PC-3 (cell line): ENCODE data around the gene LILRB2. TPM values are rescaled to one million over a fixed set of nuclear protein-coding genes. Genes with fewer than 3 reads are reported as not detected.

Experiments
- ATAC-seq: fragments of 200-7000 bp; cut with Tn5 transposase; 2 replicates; pipeline ENCODE4 v1.9.1; 2020; ENCODE audit warnings: mild to moderate bottlenecking, moderate library complexity
- BruUV-seq: library from RNA; stranded (reverse); fragments of 400-500 nt; replicated peaks from 2 replicates; lab custom pipeline; 2021; lab: Mats Ljungman, UMichigan
- CTCF ChIA-PET: fragments of 300-600 bp; sonication (Branson Sonifier 250); formaldehyde crosslinking; loops from one replicate; lab custom pipeline; 2022; ENCODE audit warnings: antibody characterized with exemption; lab: Charles Lee
- POLR2A ChIA-PET: fragments of 300-600 bp; sonication (Branson Sonifier 250); formaldehyde crosslinking; loops from one replicate; lab custom pipeline; 2022; ENCODE audit warnings: antibody characterized with exemption; ENCODE audit not compliant: unreplicated experiment; lab: Charles Lee
- DNase-seq: peaks from one replicate; pipeline ENCODE4 v3.0.0-alpha.2; 2015
- H2AFZ ChIP-seq: fragments of 300-600 bp; sonication (generic); 2 replicates; pipeline ENCODE4 v1.6.0; 2016; ENCODE audit warnings: antibody characterized with exemption, low read length
- H3F3A ChIP-seq: fragments of 300-600 bp; sonication (generic); one replicate; pipeline ENCODE4 v1.6.0; 2017; ENCODE audit warnings: antibody characterized with exemption, low read length, control low read depth, mild to moderate bottlenecking; ENCODE audit not compliant: unreplicated experiment
- H3K27ac ChIP-seq: fragments of 300-600 bp; sonication (generic); 2 replicates; pipeline ENCODE4 v1.5.1; 2016; ENCODE audit warnings: mild to moderate bottlenecking, low read length
- H3K27me3 ChIP-seq: fragments of 300-600 bp; sonication (generic); 2 replicates; pipeline ENCODE4 v1.6.1; 2016; ENCODE audit warnings: low read length, mixed read lengths
- H3K36me3 ChIP-seq: fragments of 300-600 bp; sonication (generic); 2 replicates; pipeline ENCODE4 v1.6.1; 2016; ENCODE audit warnings: low read depth, mixed run types, low read length, mixed read lengths
- H3K4me1 ChIP-seq: fragments of 300-600 bp; sonication (generic); 2 replicates; pipeline ENCODE4 v1.5.1; 2016; ENCODE audit warnings: low read length; ENCODE audit not compliant: insufficient read depth
- H3K4me2 ChIP-seq: fragments of 300-600 bp; sonication (generic); 2 replicates; pipeline ENCODE4 v1.6.0; 2016; ENCODE audit warnings: low read length
- H3K4me3 ChIP-seq: fragments of 300-600 bp; sonication (generic); 2 replicates; pipeline ENCODE4 v1.5.1; 2016; ENCODE audit warnings: mild to moderate bottlenecking, low read length, mixed read lengths
- H3K79me2 ChIP-seq: fragments of 300-600 bp; sonication (generic); 2 replicates; pipeline ENCODE4 v1.6.1; 2017; ENCODE audit warnings: low read length, mixed read lengths
- H3K9ac ChIP-seq: fragments of 300-600 bp; sonication (generic); 2 replicates; pipeline ENCODE4 v1.6.0; 2016; ENCODE audit warnings: mild to moderate bottlenecking, low read length
- H3K9me2 ChIP-seq: fragments of 300-600 bp; sonication (generic); replicated peaks from 2 replicates; pipeline ENCODE4 v1.6.1; 2016; ENCODE audit warnings: mixed run types, low read length, mixed read lengths
- H3K9me3 ChIP-seq: fragments of 300-600 bp; sonication (generic); 2 replicates; pipeline ENCODE4 v1.6.1; 2016; ENCODE audit warnings: low read length, mixed read lengths
- H4K20me1 ChIP-seq: fragments of 300-600 bp; sonication (generic); 2 replicates; pipeline ENCODE4 v1.6.1; 2016; ENCODE audit warnings: low read length, mixed read lengths
- EZH2 ChIP-seq: fragments of 300-600 bp; sonication (generic); IDR thresholded peaks from one replicate; pipeline ENCODE4 v1.6.1; 2017; ENCODE audit warnings: antibody characterized with exemption, mild to moderate bottlenecking, low read length; ENCODE audit not compliant: unreplicated experiment
- EZH2phosphoT487 ChIP-seq: fragments of 300-600 bp; sonication (generic); IDR thresholded peaks from 2 replicates; pipeline ENCODE4 v1.6.1; 2018; ENCODE audit warnings: mild to moderate bottlenecking, antibody characterized with exemption, low read length, borderline replicate concordance
- intact Hi-C: fragments of 100-400 bp; cut with micrococcal nuclease; formaldehyde crosslinking; loops from 2 replicates; pipeline ENCODE4 v1.9.0; 2023
- total RNA-seq: library from RNA; depleted of rRNA; stranded (reverse); fragments of >200 nt; gene quantifications from 2 replicates; pipeline ENCODE4 v1.2.3, GENCODE V29; 2014
- TF ChIP-seq, protein P1 (sequence below): fragments of 300-600 bp; sonication (generic); conservative IDR thresholded peaks from 2 replicates; pipeline ENCODE4 v1.5.1; 2017; ENCODE audit warnings: antibody characterized with exemption, low read depth, mild to moderate bottlenecking, low read length

Gene LILRB2
- total RNA-seq, 1 experiment from 2014 or later, result not detected

GRCh38 chr19:54262470-54262869, 18.4 kb downstream of the LILRB2 start:
- ChIA-PET CTCF (no interaction called here), POLR2A (no interaction called here)
- no peaks in the 10 kb centered on the region for H4K20me1 ChIP-seq
- no peak overlapping the region for H3K9ac ChIP-seq
- H3K4me2 ChIP-seq, result no peak overlapping the region
- no peak overlapping the region for H2AFZ ChIP-seq
- no TSS peak for BruUV-seq
- H3K9me3 ChIP-seq, result no peaks in the 10 kb centered on the region
- H3K4me1 ChIP-seq, result no peaks in the 10 kb centered on the region
- peaks cover 44% of the 10 kb centered on the region for H3K27me3 ChIP-seq
- DNase-seq, result no peak
- no peaks in the 10 kb centered on the region for H3K36me3 ChIP-seq
- H3K9me2 ChIP-seq, result no peaks in the 10 kb centered on the region
- ATAC-seq, result no peak
- TF ChIP-seq, protein P1, sequence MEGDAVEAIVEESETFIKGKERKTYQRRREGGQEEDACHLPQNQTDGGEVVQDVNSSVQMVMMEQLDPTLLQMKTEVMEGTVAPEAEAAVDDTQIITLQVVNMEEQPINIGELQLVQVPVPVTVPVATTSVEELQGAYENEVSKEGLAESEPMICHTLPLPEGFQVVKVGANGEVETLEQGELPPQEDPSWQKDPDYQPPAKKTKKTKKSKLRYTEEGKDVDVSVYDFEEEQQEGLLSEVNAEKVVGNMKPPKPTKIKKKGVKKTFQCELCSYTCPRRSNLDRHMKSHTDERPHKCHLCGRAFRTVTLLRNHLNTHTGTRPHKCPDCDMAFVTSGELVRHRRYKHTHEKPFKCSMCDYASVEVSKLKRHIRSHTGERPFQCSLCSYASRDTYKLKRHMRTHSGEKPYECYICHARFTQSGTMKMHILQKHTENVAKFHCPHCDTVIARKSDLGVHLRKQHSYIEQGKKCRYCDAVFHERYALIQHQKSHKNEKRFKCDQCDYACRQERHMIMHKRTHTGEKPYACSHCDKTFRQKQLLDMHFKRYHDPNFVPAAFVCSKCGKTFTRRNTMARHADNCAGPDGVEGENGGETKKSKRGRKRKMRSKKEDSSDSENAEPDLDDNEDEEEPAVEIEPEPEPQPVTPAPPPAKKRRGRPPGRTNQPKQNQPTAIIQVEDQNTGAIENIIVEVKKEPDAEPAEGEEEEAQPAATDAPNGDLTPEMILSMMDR, result no peak
- TF ChIP-seq EZH2phosphoT487, result no peak
- TF ChIP-seq EZH2, result no peak
- no peak overlapping the region for H3K27ac ChIP-seq
- H3K79me2 ChIP-seq, result no peaks in the 10 kb centered on the region
- H3F3A ChIP-seq, result no peaks in the 10 kb centered on the region
- no peak overlapping the region for H3K4me3 ChIP-seq
- intact Hi-C loops, result no loop called here

GRCh38 chr19:54262066-54262465, 18.8 kb downstream of the LILRB2 start:
- Histone ChIP-seq H2AFZ (no peak overlapping the region), H3K27ac (no peak overlapping the region), H3F3A (no peaks in the 10 kb centered on the region), H3K9ac (no peak overlapping the region), H3K9me3 (no peaks in the 10 kb centered on the region), H3K4me2 (no peak overlapping the region), H3K36me3 (no peaks in the 10 kb centered on the region), H3K4me3 (no peak overlapping the region), H3K27me3 (peaks cover 47% of the 10 kb centered on the region), H4K20me1 (no peaks in the 10 kb centered on the region), H3K79me2 (no peaks in the 10 kb centered on the region), H3K9me2 (no peaks in the 10 kb centered on the region), H3K4me1 (no peaks in the 10 kb centered on the region)
- ChIA-PET CTCF (no interaction called here), POLR2A (no interaction called here)
- ATAC-seq, result no peak
- intact Hi-C loops, result no loop called here
- TF ChIP-seq, protein P1, result no peak
- no peak for TF ChIP-seq EZH2
- BruUV-seq, result no TSS peak
- no peak for DNase-seq

GRCh38 chr19:54257116-54257480, 23.8 kb downstream of the LILRB2 start, which contains the start of gene LILRB5:
Gene LILRB5 (minus strand): TSS chr19:54257273. CDS start chr19:54257193, 80 bp downstream.
- H3F3A ChIP-seq, result no peaks in the 10 kb centered on the region
- no peak within 1 kb of the TSS for H3K4me2 ChIP-seq
- ATAC-seq (no peak), DNase-seq (no peak)
- CTCF ChIA-PET, result no interaction called here
- peaks cover 88% of the 10 kb centered on the region for H3K27me3 ChIP-seq
- no peaks in the 10 kb centered on the region for H3K9me2 ChIP-seq
- H3K4me1 ChIP-seq, result no peaks in the 10 kb centered on the region
- H3K27ac ChIP-seq, result no peak within 1 kb of the TSS
- no peaks in the 10 kb centered on the region for H3K79me2 ChIP-seq
- TF ChIP-seq EZH2 (no peak), EZH2phosphoT487 (no peak)
- TF ChIP-seq, protein P1, result no peak
- BruUV-seq, result no TSS peak
- no peak within 1 kb of the TSS for H3K4me3 ChIP-seq
- no peaks in the 10 kb centered on the region for H3K36me3 ChIP-seq
- intact Hi-C loops, result no loop called here
- POLR2A ChIA-PET, result no interaction called here
- no peaks in the 10 kb centered on the region for H4K20me1 ChIP-seq
- no peak within 1 kb of the TSS for H2AFZ ChIP-seq
- no peaks in the 10 kb centered on the region for H3K9me3 ChIP-seq
- H3K9ac ChIP-seq, result no peak within 1 kb of the TSS
